IPS-NIHi7 (cell line): ENCODE results near the gene RAB15.

ENCODE experiments used
- DNase-seq: peaks from one replicate; pipeline ENCODE4 v3.0.0; 2012; ENCODE audit warnings: mixed read lengths; ENCODE audit errors: extremely low spot score

RAB15 gene

DNA sequence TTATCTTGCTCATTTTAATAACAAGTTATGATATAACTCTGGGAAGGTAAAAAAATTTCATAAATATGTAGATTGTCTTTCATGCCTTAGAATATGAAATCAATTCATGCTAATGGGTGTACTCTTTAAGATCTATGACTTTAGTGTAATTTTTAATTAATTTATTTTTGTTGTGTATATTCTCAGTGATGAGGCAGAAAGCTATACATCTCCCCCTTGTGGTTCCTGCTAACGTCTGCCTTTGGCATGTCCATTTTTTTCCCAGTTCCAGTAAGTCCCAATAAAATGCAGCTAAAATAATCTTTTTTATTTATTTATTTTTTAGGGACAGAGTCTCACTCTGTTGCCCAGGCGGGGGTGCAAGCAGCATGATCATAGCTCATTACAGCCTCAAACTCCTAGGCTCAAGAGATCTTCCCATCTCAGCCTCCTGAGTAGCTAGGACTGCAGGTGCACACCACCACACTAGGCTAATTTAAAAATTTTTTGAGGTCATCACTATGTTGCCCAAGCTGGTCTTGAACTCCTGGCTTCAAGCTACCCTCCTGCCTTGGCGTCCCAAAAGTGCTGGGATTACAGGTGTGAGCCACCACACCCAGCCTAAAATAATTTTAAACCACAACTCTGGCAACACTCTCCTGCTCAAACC is 61.2 kb downstream of the RAB15 start:
- peak; percentile 20 for DNase-seq

DNA sequence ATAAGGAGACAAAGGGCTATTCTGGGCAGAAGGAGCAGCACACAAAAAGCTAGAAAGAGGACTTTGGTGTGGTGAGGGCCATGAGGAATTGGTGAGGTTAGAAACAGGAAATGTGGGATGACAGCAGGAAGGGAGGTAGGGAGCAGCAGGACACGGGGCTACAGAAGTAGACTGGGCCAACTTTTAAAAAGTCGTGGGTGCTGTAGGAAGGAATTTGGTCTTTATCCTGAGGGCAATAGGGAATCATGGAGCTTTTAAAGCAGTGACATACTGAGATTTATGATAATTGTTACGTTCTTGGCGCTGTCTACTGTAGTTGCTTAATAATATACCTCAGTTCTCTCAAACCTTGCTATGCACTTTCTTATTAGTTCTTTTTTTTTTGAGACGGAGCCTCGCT is 66.1 kb downstream of the RAB15 start:
- DNase-seq = no peak

DNA sequence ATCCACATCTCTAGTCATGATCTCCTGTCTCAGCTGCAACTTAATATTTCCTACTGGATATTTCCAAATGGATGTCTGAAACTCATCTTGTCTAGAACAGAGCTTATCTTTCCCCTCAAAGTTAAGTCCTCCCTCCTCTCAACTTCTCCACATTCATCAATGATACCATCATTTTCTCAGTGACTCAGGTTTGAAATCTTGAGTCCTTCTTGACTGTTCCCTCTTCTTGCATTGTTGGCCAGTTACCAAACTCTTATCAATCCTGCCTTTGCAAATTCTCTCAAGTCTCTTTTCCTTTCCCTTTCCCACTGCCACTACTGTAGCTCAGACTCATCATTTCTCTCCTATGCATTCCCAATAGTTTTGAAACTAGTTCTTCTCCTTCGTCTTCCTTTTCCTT is 72.2 kb downstream of the RAB15 start:
- DNase-seq = no peak
